ENCODE data around the gene DDX31.
"Not testable (repeated sequence)": the region's sequence is repeated elsewhere in the genome, so short reads cannot be mapped to it uniquely, and the experiment has no call there.

The DDX31 gene

DNA sequence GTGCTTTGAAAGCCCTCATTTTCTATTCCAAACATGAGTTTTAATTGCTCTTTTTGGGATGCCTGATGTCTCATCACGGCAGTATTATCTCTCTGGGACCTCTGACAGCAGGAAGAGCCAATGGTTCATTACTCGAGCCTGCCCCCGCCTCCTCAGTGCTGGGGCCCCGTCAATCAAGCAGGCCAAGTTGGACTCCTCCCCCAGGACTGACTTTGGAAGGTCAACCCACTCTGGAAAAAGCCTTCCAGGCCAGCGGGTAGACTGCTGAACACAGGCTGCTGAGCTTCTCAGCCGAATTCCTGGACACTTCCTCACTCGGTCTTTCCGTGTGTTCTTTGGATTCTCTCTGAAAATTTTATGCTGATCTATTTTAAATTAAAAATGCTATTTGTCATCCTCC, 96.9 kb downstream of the DDX31 start:
- DNase-seq = no peak

GRCh38 chr9:132571806-132572600, 97.8 kb downstream of the DDX31 start:
- no peak for DNase-seq

- not testable (repeated sequence) for DNase-seq
These were observed 101.0 kb downstream of the DDX31 start for GRCh38 chr9:132568787-132569186.

GRCh38 chr9:132564526-132564925, 105.3 kb downstream of the DDX31 start:
- DNase-seq = no peak

DNA sequence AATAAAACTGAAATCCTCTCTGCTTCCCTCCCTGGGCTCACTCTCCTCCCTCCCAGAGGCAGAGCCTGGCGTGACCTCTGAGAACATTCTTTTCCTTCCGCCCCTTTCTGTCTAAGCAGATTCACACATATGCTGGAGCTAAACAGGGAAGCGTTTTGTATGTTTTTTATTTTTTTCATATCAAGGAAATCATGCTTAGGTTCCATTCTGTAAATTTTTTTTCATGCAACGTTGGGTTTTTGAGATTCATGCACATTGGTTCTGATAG, 107.5 kb downstream of the DDX31 start:
- DNase-seq = no peak

- DNase-seq = no peak
These were observed 109.1 kb downstream of the DDX31 start for GRCh38 chr9:132560616-132561202.

GRCh38 chr9:132559711-132560110, 110.1 kb downstream of the DDX31 start:
- no peak for DNase-seq

GRCh38 chr9:132557159-132557558, 112.6 kb downstream of the DDX31 start:
- no peak for DNase-seq

GRCh38 chr9:132556714-132557113, 113.1 kb downstream of the DDX31 start:
- DNase-seq = no peak

- no peak for DNase-seq
These were observed 113.5 kb downstream of the DDX31 start for GRCh38 chr9:132556235-132556634.

DNA sequence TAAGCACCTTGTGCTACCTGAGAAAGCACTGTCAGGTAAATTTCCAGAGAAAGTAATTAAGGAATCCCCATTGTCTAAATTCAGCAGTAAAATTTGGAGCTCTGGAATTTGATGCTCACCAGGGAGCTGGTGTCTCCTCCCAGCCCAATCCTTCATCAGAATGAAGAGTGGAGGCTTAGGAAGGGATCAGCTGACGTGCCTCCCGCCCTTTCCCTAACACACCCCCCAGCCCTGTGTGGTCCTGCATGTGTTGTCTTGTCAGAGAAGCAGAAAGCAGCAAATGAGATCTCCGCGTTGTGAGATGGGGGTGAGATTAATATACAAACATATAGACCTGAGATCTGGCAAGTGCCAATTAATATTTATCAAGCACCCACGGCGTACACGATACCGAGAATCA, 114.3 kb downstream of the DDX31 start:
- no peak for DNase-seq

GRCh38 chr9:132554755-132555154, 115.0 kb downstream of the DDX31 start:
- no peak for DNase-seq

DNA sequence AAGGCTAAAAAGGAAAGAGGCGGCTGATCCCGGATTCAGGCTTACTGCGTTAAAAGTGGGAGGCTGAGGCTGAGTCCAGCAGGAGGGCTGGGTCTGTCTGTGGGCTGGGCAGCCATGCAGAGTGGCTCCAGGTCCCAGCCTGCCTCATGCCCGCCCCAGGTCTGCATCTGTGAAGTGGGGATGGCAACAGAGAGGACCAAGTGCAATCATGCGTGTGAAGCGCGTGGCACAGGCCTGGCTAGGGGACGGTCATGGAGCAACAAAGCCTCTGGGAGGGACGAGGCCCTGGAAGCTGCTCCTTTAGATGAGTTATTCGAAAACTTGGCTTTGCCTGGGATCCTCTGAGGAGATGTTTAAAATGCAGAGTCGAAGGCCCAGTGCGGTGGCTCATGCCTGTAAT, 117.7 kb downstream of the DDX31 start:
- DNase-seq = no peak

GRCh38 chr9:132551556-132551955, 118.2 kb downstream of the DDX31 start:
- DNase-seq = no peak

DNA sequence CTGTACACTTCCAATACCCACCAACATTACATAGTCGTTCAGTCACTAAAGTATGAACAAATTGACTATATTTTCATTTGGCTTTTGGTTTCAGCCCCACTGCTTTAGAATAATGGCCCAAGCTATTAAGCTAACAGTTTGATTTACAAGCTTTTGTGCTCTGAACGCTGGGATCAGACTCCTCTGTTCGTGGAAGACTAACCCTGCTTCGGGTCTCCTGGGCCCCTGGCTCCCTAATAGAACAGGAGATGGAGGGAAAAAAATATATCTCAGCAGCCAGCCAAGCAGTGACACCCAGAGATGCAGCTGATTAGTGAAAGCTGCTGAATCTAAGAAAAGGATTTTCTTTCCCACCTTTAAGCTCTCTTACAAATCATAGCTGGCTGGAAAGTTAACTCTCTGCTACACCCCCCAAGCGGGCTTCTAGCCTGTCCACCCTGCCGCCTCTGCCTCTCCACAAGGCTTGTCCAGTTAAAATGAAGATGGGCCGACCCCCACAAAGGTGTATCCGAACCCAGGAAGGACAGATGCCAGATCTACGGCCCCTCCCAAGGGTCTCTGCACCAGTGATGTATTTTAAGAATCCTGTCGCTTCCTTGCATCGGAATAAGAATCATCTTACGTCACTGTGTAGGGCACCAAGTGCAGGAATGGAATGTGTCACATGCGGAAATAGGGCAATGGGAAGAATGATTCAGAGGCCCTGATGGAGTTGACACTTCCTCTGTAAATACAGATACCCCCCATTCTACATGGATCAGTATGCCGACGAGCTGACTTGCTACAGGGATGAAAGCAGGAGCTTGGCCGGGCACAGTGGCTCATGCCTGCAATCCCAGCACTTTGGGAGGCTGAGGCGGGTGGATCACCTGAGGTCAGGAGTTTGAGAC, 120.8 kb downstream of the DDX31 start:
- no peak for DNase-seq

DNA sequence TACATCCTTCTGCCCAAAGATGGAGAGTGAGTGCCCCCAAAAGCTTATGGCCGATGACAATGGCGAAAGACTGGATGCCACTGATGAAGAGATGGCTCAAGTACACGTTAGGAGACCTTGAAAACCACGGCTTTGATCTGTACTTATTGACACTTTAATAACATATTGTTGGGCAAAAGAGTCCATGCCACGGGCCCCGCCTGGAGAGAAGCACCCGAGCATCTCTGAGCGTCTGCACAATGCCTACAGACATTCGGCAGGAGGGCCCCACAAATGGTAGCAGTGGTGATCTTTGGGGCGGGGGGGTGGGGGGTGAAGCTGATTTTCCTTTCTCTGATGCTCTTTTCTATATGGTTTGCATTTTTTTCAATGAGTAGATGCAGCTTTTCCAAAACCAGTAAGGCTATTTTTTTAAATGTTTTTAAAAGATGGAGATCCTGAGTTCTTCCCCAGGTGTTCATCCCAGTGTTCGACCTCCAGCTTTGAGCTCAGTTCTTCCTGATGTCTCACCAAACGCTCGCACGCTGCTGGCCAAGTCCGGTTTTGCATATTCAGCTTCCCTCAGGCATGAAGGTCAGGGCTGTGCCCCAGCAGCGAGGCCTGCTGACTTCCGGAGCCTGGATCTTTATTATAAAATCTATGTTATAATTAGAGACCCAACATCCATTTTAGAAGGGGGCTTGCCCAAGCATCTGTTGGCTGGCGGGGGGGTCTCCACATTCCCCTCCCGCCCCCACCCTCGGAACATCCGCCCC, 121.6 kb downstream of the DDX31 start:
- DNase-seq = no peak

DNA sequence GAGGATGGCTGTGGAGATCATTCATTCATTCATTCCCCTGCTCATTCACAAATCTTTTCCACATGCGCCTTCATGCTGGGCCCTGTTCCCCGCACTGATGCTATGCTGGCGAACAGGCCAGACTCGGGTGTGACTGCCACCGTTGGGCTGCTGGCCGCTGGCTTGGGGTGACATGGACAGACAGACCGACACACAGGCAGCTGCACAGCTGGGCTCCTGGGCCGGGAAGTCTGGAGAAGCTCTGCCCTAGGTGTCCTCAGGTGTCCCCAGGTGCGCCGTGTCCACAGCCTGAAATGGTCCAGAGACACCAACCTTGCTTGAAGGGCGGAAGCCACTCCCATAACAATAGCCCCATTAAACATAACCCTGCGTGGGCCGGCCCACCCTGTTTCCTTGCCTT, 122.3 kb downstream of the DDX31 start:
- no peak for DNase-seq

DNA sequence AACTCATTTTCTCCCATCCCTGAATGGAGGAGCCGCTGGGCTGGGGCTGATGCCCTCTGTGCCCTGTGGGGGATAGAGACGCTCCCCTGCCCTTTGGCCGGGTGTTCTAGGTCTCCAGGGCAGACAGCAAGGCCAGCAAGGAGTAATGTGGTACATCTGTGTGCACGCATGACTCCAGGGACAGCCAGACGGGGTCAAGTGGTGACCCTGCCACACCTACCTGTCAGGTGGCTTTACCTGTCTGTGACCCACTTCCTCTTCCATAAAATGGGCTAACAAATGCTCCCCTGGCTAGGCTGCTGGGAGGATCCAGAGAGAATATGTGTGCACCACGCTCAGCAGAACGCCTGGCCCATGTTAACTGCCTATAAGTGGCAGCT, 122.7 kb downstream of the DDX31 start:
- no peak for DNase-seq

- no peak for DNase-seq
These were observed 123.4 kb downstream of the DDX31 start for GRCh38 chr9:132546148-132547051.

GRCh38 chr9:132545578-132545977, 124.2 kb downstream of the DDX31 start:
- no peak for DNase-seq

GRCh38 chr9:132543960-132544359, 125.8 kb downstream of the DDX31 start:
- DNase-seq = no peak

DNA sequence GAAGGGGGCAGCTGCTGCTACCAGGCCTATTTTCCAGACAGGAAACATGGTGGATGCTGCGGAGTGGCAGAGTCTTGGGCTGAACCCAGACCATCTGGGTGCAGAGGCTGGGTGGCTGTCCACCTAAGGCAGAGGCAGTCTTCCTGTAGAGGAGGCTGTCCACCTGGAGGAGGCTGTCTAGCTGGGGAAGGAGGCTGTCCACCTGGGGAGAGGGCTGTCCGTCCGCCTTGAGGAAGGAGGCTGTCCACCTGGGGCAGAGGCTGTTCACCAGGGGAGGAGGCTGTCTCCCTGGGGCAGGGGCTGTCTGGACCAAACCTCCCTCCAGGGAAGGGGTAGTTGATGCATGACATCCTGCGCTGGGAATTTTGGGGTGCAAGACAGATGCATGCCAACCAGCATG, 126.5 kb downstream of the DDX31 start:
- DNase-seq = no peak

All from SHP77 treated with DMSO at 0.1 percent for 48 hours (cell line).